Mesenteric fat pad (tissue), 1 donor: ENCODE data around the gene KIF21A. TPM values are rescaled to one million over a fixed set of nuclear protein-coding genes. Genes with fewer than 3 reads are reported as not detected.

Experiments
- DNase-seq: peaks from one replicate; pipeline ENCODE4 v3.0.0-alpha.2; 2020; ENCODE audit warnings: low spot score
- total RNA-seq: library from RNA; stranded (reverse); fragmentation: NEBNext Ultra II Directional; extraction: Animal tissue kit (Norgen Biotek cat#: 25700); gene quantifications from one replicate; pipeline ENCODE4 v1.2.1, GENCODE V29; 2021
- donor health status: DM: yes; HTN: yes; CAD: no.

KIF21A gene
- total RNA-seq, 1 donor from 2014 or later, result 19.3 TPM

GRCh38 chr12:39440101-39440500, 2.8 kb downstream of the KIF21A start:
- no peak for DNase-seq

- DNase-seq, result no peak
Observed at GRCh38 chr12:39435531-39435930, 7.4 kb downstream of the KIF21A start.

GRCh38 chr12:39431797-39432196, 11.1 kb downstream of the KIF21A start:
- no peak for DNase-seq

GRCh38 chr12:39431002-39431796, 11.7 kb downstream of the KIF21A start:
- DNase-seq, result no peak

GRCh38 chr12:39429809-39430208, 13.1 kb downstream of the KIF21A start:
- DNase-seq, result no peak

GRCh38 chr12:39427360-39427808, 15.5 kb downstream of the KIF21A start:
- no peak for DNase-seq

- DNase-seq, result no peak
Observed at GRCh38 chr12:39426636-39427240, 16.2 kb downstream of the KIF21A start.

- no peak for DNase-seq
Observed at GRCh38 chr12:39420043-39420442, 22.9 kb downstream of the KIF21A start.

- DNase-seq, result no peak
Observed at GRCh38 chr12:39419471-39419870, 23.4 kb downstream of the KIF21A start.

GRCh38 chr12:39417916-39418315, 25.0 kb downstream of the KIF21A start:
- no peak for DNase-seq

- DNase-seq, result no peak
Observed at GRCh38 chr12:39413836-39414771, 28.8 kb downstream of the KIF21A start.

- no peak for DNase-seq
Observed at GRCh38 chr12:39412210-39412609, 30.7 kb downstream of the KIF21A start.

- DNase-seq, result no peak
Observed at GRCh38 chr12:39406262-39406661, 36.7 kb downstream of the KIF21A start.

- DNase-seq, result no peak
Observed at GRCh38 chr12:39405580-39405979, 37.3 kb downstream of the KIF21A start.

GRCh38 chr12:39404000-39404399, 38.9 kb downstream of the KIF21A start:
- DNase-seq, result no peak

- no peak for DNase-seq
Observed at GRCh38 chr12:39403376-39403775, 39.5 kb downstream of the KIF21A start.

- no peak for DNase-seq
Observed at GRCh38 chr12:39402922-39403321, 40.0 kb downstream of the KIF21A start.

- DNase-seq, result no peak
Observed at GRCh38 chr12:39401459-39401858, 41.5 kb downstream of the KIF21A start.

GRCh38 chr12:39395866-39396265, 47.1 kb downstream of the KIF21A start:
- no peak for DNase-seq

GRCh38 chr12:39393890-39394289, 49.0 kb downstream of the KIF21A start:
- DNase-seq, result no peak

- no peak for DNase-seq
Observed at GRCh38 chr12:39393179-39393578, 49.7 kb downstream of the KIF21A start.
